ENCODE data around the gene AQP10.
"Not testable (repeated sequence)": the region's sequence is repeated elsewhere in the genome, so short reads cannot be mapped to it uniquely, and the experiment has no call there.

AQP10 gene

DNA sequence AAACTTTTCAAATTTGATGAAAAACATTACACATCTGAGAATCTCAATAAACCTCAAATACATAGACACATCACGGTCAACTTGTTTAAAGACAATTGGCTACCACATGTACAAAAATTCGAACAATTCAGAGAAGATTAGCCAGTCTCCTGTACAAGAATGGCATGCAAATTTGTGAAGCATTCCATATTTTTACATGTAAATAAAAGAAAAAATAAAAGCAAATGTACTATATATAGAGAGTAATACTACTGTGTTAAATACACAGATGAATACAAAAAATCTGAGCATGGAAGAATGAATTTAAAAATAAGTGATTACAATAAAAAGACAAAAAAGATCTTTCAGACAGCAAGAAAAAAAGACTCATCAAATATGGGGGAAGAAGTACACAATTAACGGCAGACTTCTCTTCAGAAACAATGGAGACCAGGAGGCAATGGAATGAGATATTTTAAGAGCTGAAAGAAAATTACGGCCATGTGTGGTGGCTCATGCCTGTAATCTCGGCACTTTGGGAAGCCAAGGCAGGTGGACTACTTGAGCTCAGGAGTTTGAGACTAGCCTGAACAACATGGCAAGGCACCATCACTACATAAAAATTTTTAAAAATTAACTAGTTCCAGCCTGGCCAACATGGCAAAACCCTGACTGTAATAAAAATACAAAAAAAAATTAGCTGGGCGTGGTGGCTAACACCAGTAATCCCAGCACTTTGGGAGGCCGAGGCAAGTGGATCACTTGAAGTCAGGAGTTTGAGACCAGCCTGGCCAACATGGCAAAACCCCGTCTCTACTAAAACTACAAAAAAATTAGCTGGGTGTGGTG lies 25.3 kb upstream of the AQP10 start:
- H3K4me3 ChIP-seq (ENCODE audit: low read depth, low read length), result no peak overlapping the region
- TF ChIP-seq CTCF (IDR thresholded peaks at IDR 0.05; ENCODE audit: low read depth, low read length), result no peak

DNA sequence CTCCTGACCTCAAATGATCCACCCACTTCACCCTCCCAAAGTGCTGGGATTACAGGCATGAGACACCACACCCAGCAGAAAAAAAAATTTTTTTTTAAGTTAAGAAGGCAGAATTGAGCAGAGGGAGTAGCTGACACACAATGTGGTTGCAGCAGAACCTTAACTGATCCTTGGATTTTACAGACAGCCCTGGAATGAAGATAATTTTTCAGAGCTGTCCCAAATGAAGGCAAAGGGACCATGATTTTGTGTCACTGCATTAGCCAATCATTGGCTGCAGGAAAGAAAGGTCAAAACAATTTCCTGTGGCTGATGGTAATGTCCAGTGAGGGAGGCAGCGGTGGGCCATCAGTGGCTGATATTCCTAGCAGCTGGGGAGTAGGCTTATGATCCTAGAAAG lies 19.3 kb upstream of the AQP10 start:
- no peak for TF ChIP-seq CTCF (IDR thresholded peaks at IDR 0.05; ENCODE audit: low read depth, low read length)
- no peak overlapping the region for H3K4me3 ChIP-seq (ENCODE audit: low read depth, low read length)

- TF ChIP-seq CTCF (IDR thresholded peaks at IDR 0.05; ENCODE audit: low read depth, low read length), result no peak
- H3K4me3 ChIP-seq (ENCODE audit: low read depth, low read length), result no peak overlapping the region
These were observed 16.1 kb upstream of the AQP10 start for GRCh38 chr1:154304664-154305337.

DNA sequence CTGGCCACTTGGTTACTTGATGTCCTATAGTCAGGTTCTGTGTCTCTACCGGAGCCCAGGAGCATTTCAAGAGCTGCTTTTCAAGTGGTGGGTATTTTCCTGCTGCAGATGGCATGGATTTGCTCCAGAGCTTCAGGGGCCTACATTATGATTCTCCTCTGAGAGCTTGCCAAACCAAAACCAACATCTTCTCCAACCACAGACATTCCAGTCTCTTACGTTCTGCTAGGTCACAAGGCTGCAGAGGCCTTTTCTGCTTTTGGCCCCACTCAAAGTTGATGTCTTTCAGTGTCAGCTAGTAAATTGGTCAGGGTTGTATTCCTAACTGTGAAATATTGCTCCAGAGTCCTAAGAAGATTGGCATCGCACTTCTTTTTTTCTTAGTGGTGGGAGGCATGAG lies 14.7 kb upstream of the AQP10 start:
- no peak overlapping the region for H3K4me3 ChIP-seq (ENCODE audit: low read depth, low read length)
- no peak for TF ChIP-seq CTCF (IDR thresholded peaks at IDR 0.05; ENCODE audit: low read depth, low read length)

GRCh38 chr1:154307670-154308270 lies 13.1 kb upstream of the AQP10 start:
- H3K4me3 ChIP-seq (ENCODE audit: low read depth, low read length), result not testable (repeated sequence)

GRCh38 chr1:154309136-154309535 lies 11.8 kb upstream of the AQP10 start:
- not testable (repeated sequence) for H3K4me3 ChIP-seq (ENCODE audit: low read depth, low read length)

DNA sequence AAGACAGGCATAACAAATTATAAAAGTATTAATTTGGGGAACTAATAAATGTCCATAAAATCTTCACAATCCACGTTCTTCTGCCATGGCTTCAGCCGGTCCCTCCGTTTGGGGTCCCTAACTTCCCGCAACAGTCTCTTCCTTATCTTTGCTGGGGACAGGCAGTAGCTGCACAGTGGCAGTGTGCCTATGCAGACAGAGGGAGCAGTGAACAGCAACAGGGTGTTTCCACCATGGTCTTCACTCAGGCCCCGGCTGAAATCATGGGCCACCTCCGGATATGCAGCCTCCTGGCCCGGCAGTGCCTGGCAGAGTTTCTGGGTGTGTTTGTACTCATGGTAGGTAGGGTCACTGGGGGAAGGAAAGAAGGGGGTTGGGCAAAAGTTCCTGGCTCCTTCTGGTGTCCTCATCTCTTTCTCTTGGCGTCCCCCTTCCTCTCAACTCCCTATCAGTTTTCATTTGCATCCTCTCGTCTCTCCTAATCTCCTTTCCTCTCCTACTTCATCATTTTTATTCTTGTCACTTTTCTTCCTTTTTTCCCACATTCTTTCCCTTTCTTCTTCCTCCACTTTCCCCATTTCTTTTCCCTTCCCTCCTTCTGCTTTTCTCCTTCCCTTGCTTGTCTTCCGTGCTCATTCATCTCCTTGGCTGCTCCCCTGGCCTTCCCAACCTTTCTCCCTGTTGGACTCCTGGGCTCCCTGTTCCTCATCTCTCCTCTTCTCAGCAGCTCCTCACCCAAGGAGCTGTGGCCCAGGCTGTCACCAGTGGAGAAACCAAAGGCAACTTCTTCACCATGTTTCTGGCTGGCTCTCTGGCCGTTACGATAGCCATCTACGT lies 8.4 kb upstream of the AQP10 start:
- not testable (repeated sequence) for H3K4me3 ChIP-seq (ENCODE audit: low read depth, low read length)

DNA sequence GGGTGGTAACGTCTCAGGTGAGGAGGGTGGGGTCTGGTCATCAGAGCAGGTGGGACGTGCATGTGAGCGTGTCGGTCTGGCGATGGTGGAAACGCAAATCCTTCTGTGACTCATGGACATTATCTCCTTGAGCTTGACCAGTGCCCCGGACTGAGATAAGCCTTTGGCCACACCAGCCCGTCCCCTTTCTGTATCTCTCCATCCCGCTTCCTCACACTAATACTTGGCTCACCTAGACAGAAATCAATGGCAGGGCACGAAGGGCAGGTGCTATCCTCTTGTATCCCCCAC lies 7.9 kb upstream of the AQP10 start:
- TF ChIP-seq CTCF (IDR thresholded peaks at IDR 0.05; ENCODE audit: low read depth, low read length), result no peak
- H3K4me3 ChIP-seq (ENCODE audit: low read depth, low read length), result no peak overlapping the region

DNA sequence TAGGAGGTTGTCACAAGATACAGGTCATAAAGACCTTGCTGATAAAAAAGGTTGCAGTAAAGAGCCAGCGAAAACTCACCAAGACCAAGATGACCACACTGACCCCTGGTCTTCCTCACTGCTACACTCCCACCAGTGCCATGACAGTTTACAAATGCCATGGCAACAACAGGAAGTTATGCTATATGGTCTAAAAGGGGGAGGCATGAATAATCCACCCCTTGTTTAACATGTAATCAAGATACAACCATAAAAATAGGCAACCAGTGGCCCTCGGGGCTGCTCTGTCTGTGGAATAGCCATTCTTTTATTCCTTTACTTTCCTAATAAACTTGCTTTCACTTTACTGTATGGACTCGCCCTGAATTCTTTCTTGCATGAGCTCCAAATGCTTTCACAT lies 6.7 kb upstream of the AQP10 start:
- H3K4me3 ChIP-seq (ENCODE audit: low read depth, low read length), result not testable (repeated sequence)
